LNCAP (cell line): ENCODE results near the gene FHOD3.

Experiments
- CTCF ChIP-seq: fragments of 450-650 bp; IDR thresholded peaks from 2 replicates; pipeline ENCODE4 v1.5.1; 2017; ENCODE audit warnings: mild to moderate bottlenecking

Gene FHOD3

GRCh38 chr18:36355511-36355910, 58.0 kb downstream of the FHOD3 start:
- no peak for TF ChIP-seq CTCF

- no peak for TF ChIP-seq CTCF
Observed at GRCh38 chr18:36358141-36358540, 60.6 kb downstream of the FHOD3 start.

GRCh38 chr18:36360256-36360909, 62.9 kb downstream of the FHOD3 start:
- TF ChIP-seq CTCF, result no peak

GRCh38 chr18:36364911-36365624, 67.6 kb downstream of the FHOD3 start:
- TF ChIP-seq CTCF, result no peak

- no peak for TF ChIP-seq CTCF
Observed at GRCh38 chr18:36365836-36366775, 68.6 kb downstream of the FHOD3 start.

- no peak for TF ChIP-seq CTCF
Observed at GRCh38 chr18:36366994-36367839, 69.7 kb downstream of the FHOD3 start.

GRCh38 chr18:36368889-36369288, 71.4 kb downstream of the FHOD3 start:
- no peak for TF ChIP-seq CTCF
